ENCODE results near the gene ACACB.

ACACB gene

GRCh38 chr12:109115758-109116610 is at the start of gene ACACB:
Gene ACACB (plus strand): TSS chr12:109116587. CDS start chr12:109139406, 22,819 bp downstream.
- DNase-seq, result no peak

DNA sequence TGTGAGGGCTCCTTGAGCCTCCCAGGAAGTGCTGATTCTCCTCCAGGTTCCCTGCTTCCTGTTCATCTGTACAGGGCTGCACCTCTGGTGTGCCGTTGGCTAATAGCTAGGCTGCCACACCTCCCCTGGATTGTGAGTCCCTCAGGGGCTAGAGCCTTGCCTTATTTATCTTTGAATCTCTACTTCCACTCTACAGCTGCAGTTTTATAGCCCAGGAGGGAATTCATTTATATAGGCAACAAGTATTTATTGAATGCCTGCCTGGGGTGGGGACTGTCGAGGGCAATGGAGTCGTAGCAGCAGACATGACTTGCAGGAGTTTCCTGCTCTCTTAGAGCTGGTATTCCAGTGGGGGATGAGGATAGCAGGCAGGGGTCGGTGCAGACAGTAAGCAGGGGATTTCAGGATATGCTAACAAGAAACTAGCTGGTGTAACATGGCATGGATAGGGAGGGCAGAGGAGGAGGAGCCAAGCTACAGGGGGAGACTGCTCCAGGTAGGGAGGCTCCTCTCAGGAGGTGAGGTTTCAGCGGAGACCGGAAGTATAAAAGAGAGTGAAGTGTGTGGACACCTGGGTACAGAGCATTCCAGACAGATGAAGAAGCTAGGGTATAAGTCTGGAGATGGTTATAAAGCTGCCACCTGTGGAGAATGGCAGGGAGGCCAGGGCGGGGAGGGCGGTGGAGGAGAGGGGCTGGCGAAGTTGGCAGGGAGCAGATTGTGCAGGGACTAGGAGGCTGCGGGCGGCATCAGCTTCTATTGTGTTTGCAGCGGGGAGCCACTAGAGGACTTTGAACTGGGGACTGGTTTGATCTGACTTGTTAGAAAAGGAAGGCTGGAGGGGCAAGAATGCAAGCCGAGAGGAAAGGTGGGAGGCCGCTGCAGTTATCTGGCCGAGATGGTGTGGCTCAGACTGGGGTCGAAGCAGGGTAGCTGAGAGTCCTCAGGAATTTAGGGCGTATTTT is 46.8 kb upstream of the ACACB start:
- no peak for DNase-seq

- DNase-seq, result no peak
Measured at GRCh38 chr12:109074866-109075265, 41.5 kb upstream of the ACACB start.

GRCh38 chr12:109082751-109083150 is 33.6 kb upstream of the ACACB start:
- DNase-seq, result no peak

DNA sequence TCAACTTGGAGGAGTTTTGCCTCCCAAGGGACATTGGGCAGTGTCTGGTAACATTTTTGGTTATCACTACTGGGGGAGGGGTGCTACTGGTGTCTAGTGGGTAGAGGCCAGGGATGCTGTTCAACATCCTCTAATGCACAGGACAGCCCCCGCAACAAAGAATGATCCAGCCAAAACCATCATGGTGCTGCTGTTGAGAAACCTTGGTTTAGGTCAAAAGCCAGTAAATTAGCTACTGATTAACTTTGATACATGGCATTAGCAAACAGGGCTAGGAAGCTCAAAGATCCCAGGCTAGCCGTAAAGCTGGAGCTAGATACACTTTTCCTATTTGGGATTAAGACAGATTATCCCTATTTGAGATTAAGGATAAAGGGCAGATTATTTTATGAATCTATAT is 32.0 kb upstream of the ACACB start:
- DNase-seq, result no peak

DNA sequence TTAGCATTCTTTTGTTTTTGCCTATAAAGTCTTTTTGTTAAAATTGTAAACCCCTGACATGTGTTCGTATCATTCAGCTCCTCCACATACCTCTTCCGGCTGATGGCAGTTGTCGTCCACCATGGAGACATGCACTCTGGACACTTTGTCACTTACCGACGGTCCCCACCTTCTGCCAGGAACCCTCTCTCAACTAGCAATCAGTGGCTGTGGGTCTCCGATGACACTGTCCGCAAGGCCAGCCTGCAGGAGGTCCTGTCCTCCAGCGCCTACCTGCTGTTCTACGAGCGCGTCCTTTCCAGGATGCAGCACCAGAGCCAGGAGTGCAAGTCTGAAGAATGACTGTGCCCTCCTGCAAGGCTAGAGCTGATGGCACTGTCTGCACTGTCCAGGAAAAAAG is 30.8 kb upstream of the ACACB start:
- DNase-seq, result no peak

- DNase-seq, result no peak
Measured at GRCh38 chr12:109087250-109087649, 29.1 kb upstream of the ACACB start.

DNA sequence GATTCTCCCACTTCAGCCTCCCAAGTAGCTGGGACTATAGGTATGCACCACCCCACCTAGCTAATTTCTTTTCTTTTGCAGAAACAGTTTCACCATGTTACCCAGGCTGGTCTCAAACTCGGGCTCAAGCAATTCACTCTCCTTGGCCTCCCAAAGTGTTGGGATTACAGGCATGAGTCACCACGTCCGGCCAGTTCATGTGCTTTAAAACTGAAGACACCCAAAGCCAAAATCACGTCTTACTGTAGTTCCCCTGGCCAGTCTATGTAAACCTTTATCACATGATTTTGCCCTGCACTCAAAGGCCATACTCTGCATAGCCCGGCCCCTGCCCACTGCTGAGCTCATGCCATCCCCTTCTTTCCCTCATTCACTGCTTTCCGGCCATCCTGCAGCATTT is 27.6 kb upstream of the ACACB start:
- peak; percentile 13 for DNase-seq

GRCh38 chr12:109089683-109090082 is 26.7 kb upstream of the ACACB start:
- DNase-seq, result no peak

DNA sequence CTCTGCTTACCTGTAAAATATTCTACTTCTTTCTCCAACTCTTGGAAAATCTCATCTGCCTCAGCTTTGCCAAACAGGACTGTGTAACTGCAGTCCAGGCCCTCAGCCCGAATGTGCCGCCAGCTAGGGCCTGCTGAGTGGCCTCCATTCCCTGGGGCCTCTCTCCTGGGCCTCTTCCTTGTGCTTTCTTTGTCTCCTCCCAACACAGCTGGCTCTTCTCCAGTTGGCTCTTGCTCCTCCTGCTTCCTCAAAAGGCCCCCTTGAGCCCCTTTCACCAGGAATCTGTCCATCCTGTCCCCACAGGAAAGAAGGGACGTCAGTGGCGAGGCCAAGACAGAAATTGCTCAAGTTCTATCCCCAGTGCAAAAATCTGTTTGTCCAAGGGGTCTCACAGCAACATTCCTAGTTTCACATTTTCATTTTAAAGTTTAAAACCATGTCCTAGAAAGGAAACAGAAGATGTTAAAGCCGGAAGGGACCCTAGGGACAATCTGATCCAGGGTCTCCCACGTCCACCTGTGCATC is 23.8 kb upstream of the ACACB start:
- peak; percentile 13 for DNase-seq

DNA sequence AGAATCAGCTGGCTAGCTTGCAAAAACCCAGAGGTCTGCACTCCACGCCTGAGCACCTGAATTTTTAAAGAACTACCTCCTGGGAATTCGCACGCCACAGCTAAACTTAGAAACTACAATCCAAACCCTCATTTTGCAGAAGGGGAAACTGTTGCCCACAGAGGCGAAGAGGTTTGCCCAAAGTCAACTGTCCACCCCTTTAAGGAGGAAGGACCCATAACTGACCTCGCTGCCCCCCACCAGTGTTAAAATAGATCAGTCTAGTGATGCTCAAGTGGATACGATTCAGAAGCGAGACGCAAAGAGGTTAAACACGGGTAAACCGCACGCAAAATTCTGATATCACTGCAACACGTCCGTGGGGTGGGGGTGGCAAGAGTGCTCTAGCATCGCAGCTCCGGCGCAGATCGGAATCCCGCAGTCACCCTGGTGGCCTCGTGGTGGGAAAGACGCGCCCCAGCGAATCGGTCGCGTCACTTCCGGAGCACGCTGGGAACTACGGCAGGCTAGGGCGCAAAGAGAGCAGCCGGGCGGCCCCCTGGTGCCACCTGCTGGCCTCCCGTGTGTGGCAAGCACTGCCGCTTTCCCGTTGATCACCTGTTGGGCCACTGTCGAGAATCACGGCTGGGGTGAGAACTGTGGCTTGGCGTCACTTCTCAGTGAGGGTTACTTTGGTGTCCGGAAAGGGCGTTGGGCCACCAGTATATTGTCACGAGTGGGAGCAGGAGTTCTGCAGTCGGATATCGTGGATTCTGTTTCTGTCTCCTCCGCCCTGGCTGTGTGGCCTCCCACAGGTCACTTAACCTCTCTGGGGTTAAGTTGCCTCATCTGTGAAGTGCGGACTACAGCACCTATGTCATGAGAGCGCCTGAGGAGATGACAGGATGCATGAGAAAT is 23.1 kb upstream of the ACACB start, which contains the start of gene ALKBH2:
TSS of gene ALKBH2 (minus strand) at position 451 of the 897 bp plus-strand sequence. CDS start 686 bp downstream, outside the sequence.
- DNase-seq, result peak; percentile 92

DNA sequence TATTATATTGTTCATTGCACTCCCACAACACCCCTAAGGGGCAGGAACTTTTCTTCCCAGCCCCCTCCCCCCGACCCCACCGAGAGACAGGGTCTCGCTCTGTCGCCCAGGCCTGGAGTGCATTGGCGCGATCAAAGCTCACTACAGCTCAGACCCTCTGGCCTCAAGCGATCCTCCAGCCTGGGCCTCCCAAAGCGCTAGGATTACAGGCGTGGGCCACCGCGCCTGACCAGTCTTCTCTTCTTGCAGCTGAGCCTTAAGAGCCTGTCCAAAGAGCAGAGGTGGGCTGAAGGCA is 19.3 kb upstream of the ACACB start:
- DNase-seq, result no peak

- peak; percentile 96 for DNase-seq
Measured at GRCh38 chr12:109097435-109098182, 18.8 kb upstream of the ACACB start, which contains the start of gene UNG. Gene UNG (plus strand): TSS chr12:109097597. CDS start chr12:109097680, 83 bp downstream.

GRCh38 chr12:109098183-109098604 is 18.2 kb upstream of the ACACB start:
- peak; percentile 56 for DNase-seq

DNA sequence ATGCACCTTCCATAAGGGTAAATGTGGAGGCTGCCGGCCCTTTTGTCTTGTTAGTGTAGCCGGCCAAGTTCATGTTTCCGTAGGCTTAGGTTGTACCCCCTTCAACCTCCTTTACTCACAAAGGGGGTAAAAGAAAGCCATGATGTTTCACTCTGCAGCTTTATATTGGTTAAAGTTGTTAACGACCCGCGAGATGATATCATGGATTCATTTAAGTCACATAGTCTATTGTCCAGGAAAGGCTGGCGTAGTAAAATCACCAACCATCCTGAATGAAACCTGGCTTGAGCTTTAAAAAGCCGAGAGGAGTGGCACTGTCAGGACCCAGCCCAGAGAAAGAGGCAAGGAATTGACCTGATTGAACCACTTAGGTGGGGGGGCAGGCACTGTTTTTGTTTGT is 17.7 kb upstream of the ACACB start:
- no peak for DNase-seq

GRCh38 chr12:109099431-109100020 is 16.9 kb upstream of the ACACB start:
- DNase-seq, result no peak

DNA sequence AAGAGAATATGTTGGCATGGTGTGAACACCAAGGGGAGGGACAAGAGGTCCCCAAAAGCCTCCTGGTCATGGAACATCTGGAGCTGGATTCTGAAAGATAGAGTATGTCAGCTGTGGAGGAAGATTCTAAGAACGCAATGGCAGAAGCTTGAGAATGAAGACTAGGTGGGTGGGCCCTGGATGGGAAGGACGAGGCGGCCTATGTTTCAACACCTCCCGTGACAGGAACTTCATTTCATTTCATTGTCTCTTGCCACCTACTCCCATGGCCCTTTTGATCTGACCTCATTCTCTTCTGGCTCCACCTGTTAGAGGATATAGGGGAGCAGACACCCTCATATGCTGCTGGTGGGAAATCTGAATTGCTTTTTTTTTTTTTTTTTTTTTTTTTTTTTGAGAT is 15.6 kb upstream of the ACACB start:
- no peak for DNase-seq

DNA sequence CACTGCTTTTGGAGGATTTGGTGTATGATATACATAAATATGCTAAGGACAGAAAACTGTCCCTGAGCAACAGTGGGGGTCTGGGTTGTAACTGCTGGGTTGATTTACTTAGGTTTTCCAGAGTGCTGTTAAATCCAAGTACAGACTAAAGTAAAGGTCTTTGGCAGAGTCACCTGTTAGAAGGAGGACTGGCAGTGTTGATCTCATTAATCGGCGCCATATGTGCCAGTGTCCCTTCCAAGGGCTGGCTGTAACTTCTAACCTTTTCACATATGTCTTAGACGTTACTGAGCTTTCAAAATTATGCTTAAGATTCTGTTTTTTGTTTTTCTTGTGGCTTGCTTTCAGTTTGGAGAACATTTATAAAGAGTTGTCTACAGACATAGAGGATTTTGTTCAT is 13.9 kb upstream of the ACACB start:
- no peak for DNase-seq

GRCh38 chr12:109105176-109105575 is 11.2 kb upstream of the ACACB start:
- no peak for DNase-seq

- no peak for DNase-seq
Measured at GRCh38 chr12:109109746-109110350, 6.5 kb upstream of the ACACB start.

Measured in fibroblast of skin of right biceps (primary cell).